GM18867 (cell line): ENCODE data around the gene ATP7A.
A peak's percentile ranks its signal among the peaks of the same experiment; 100 is the strongest.
"Not testable (repeated sequence)": the region's sequence is repeated elsewhere in the genome, so short reads cannot be mapped to it uniquely, and the experiment has no call there.

Experiments
- ATAC-seq: cut with Tn5 transposase; IDR thresholded peaks from one replicate; pipeline ENCODE4 v1.9.1; 2021; ENCODE audit warnings: mild to moderate bottlenecking, moderate library complexity; ENCODE audit not compliant: unreplicated experiment

The ATP7A gene

GRCh38 chrX:78029663-78030062 is 119.2 kb downstream of the ATP7A start:
- no peak for ATAC-seq

- no peak for ATAC-seq
Observed at GRCh38 chrX:78035061-78035460, 124.6 kb downstream of the ATP7A start.

GRCh38 chrX:78037881-78038280 is 127.4 kb downstream of the ATP7A start:
- ATAC-seq: no peak

- ATAC-seq: no peak
Observed at GRCh38 chrX:78042601-78043000, 132.1 kb downstream of the ATP7A start.

GRCh38 chrX:78046362-78046761 is 135.9 kb downstream of the ATP7A start:
- ATAC-seq: no peak

- ATAC-seq: no peak
Observed at GRCh38 chrX:78048052-78048451, 137.6 kb downstream of the ATP7A start.

GRCh38 chrX:78063687-78064086 is 153.2 kb downstream of the ATP7A start:
- ATAC-seq: no peak

- ATAC-seq: no peak
Observed at GRCh38 chrX:78064152-78064551, 153.7 kb downstream of the ATP7A start.

- peak; percentile 83 for ATAC-seq
Observed at GRCh38 chrX:78064698-78065601, 154.5 kb downstream of the ATP7A start.

GRCh38 chrX:78066110-78066509 is 155.6 kb downstream of the ATP7A start:
- no peak for ATAC-seq

GRCh38 chrX:78071331-78071730 is 160.8 kb downstream of the ATP7A start:
- no peak for ATAC-seq

- not testable (repeated sequence) for ATAC-seq
Observed at GRCh38 chrX:78073147-78074077, 162.9 kb downstream of the ATP7A start.

- ATAC-seq: peak; percentile 51
Observed at GRCh38 chrX:78074088-78074487, 163.6 kb downstream of the ATP7A start.

GRCh38 chrX:78075787-78076389 is 165.4 kb downstream of the ATP7A start:
- no peak for ATAC-seq

GRCh38 chrX:78081413-78081812 is 170.9 kb downstream of the ATP7A start:
- not testable (repeated sequence) for ATAC-seq

- ATAC-seq: peak; percentile 83
Observed at GRCh38 chrX:78092296-78092695, 181.8 kb downstream of the ATP7A start.

GRCh38 chrX:78098108-78098507 is 187.6 kb downstream of the ATP7A start:
- ATAC-seq: no peak
